ENCODE results near the gene CABS1.

The CABS1 gene
- 0 reads per million in 2 donors for total RNA-seq

- no peak for DNase-seq
Measured at GRCh38 chr4:70334681-70335080, at the start of gene CABS1. CABS1 (plus strand) TSS chr4:70334981; CDS start chr4:70335040, 59 bp downstream.

- no peak for DNase-seq
Measured at GRCh38 chr4:70288651-70289050, 46.1 kb upstream of the CABS1 start.

- DNase-seq: no peak
Measured at GRCh38 chr4:70291341-70291740, 43.4 kb upstream of the CABS1 start.

GRCh38 chr4:70297576-70297975, 37.2 kb upstream of the CABS1 start:
- DNase-seq: no peak

- DNase-seq: no peak
Measured at GRCh38 chr4:70298051-70298450, 36.7 kb upstream of the CABS1 start.

- no peak for DNase-seq
Measured at GRCh38 chr4:70299643-70300042, 35.1 kb upstream of the CABS1 start.

- DNase-seq: no peak
Measured at GRCh38 chr4:70300215-70300614, 34.6 kb upstream of the CABS1 start.

- DNase-seq: no peak
Measured at GRCh38 chr4:70303090-70303489, 31.7 kb upstream of the CABS1 start.

GRCh38 chr4:70305601-70306000, 29.2 kb upstream of the CABS1 start:
- no peak for DNase-seq

- no peak for DNase-seq
Measured at GRCh38 chr4:70306076-70306475, 28.7 kb upstream of the CABS1 start.

GRCh38 chr4:70313736-70314135, 21.0 kb upstream of the CABS1 start:
- DNase-seq: no peak

- no peak for DNase-seq
Measured at GRCh38 chr4:70315928-70316327, 18.9 kb upstream of the CABS1 start.

GRCh38 chr4:70326052-70326451, 8.7 kb upstream of the CABS1 start:
- DNase-seq: no peak

GRCh38 chr4:70336043-70336442, 1.3 kb downstream of the CABS1 start:
- DNase-seq: no peak

- no peak for DNase-seq
Measured at GRCh38 chr4:70337886-70338420, 3.2 kb downstream of the CABS1 start.

- no peak for DNase-seq
Measured at GRCh38 chr4:70356185-70356584, 21.4 kb downstream of the CABS1 start.

- DNase-seq: no peak
Measured at GRCh38 chr4:70359115-70359661, 24.4 kb downstream of the CABS1 start.

- DNase-seq: no peak
Measured at GRCh38 chr4:70360460-70360859, 25.7 kb downstream of the CABS1 start, which contains the start of gene SMR3A. SMR3A (plus strand) TSS chr4:70360760; CDS start chr4:70362116, 1,356 bp downstream.

GRCh38 chr4:70364002-70364401, 29.2 kb downstream of the CABS1 start:
- DNase-seq: no peak

- no peak for DNase-seq
Measured at GRCh38 chr4:70365479-70365878, 30.7 kb downstream of the CABS1 start.

- DNase-seq: no peak
Measured at GRCh38 chr4:70367813-70368212, 33.0 kb downstream of the CABS1 start.

- no peak for DNase-seq
Measured at GRCh38 chr4:70371987-70372386, 37.2 kb downstream of the CABS1 start.

- no peak for DNase-seq
Measured at GRCh38 chr4:70372760-70373159, 38.0 kb downstream of the CABS1 start.

- DNase-seq: no peak
Measured at GRCh38 chr4:70380578-70380977, 45.8 kb downstream of the CABS1 start.

- no peak for DNase-seq
Measured at GRCh38 chr4:70382691-70383181, 48.0 kb downstream of the CABS1 start, which contains the start of gene SMR3B. SMR3B (plus strand) TSS chr4:70383131; CDS start chr4:70384511, 1,380 bp downstream.
